Fibroblast of villous mesenchyme (primary cell): ENCODE data around the gene CWC27. TPM values are rescaled to one million over a fixed set of nuclear protein-coding genes. Genes with fewer than 3 reads are reported as not detected.

Source experiments
- DNase-seq: peaks from one replicate; pipeline ENCODE4 v3.0.0-alpha.2; 2010; ENCODE audit warnings: low read depth
- H3K4me3 ChIP-seq: 2 replicates; pipeline ENCODE4 v1.5.1; 2011; ENCODE audit warnings: low read depth, mild to moderate bottlenecking, low read length
- total RNA-seq: library from RNA; depleted of rRNA; stranded (reverse); fragments of >200 nt; gene quantifications from 2 replicates; pipeline ENCODE4 v1.2.3, GENCODE V29; 2012
- TF ChIP-seq, protein P1 (sequence below): IDR thresholded peaks from 2 replicates; pipeline ENCODE4 v1.5.1; 2012; ENCODE audit warnings: low read depth, mild to moderate bottlenecking, low read length; ENCODE audit not compliant: insufficient read depth

Gene CWC27
- total RNA-seq, 1 donor = 16.0 TPM

DNA sequence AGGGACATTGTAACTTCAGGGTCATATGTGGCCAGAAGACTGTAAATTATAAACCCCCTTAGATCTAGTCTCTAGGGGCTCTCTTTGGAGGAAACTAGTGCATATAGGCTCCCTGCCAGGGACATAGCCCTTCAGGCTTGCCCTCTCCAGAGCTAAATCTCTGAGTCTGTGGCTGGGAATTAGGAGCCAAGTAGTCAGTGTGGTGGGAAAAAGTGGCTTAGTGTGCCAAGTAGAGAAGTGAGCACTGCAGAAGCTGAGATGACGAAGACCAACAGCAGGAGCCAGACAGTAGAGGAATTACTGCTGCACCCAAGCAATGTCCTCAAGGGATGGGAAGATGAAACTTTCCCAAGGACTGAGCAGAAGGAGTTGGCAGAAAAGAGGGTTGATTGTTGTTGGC is 71.2 kb downstream of the CWC27 start:
- DNase-seq = no peak
- TF ChIP-seq, protein P1, sequence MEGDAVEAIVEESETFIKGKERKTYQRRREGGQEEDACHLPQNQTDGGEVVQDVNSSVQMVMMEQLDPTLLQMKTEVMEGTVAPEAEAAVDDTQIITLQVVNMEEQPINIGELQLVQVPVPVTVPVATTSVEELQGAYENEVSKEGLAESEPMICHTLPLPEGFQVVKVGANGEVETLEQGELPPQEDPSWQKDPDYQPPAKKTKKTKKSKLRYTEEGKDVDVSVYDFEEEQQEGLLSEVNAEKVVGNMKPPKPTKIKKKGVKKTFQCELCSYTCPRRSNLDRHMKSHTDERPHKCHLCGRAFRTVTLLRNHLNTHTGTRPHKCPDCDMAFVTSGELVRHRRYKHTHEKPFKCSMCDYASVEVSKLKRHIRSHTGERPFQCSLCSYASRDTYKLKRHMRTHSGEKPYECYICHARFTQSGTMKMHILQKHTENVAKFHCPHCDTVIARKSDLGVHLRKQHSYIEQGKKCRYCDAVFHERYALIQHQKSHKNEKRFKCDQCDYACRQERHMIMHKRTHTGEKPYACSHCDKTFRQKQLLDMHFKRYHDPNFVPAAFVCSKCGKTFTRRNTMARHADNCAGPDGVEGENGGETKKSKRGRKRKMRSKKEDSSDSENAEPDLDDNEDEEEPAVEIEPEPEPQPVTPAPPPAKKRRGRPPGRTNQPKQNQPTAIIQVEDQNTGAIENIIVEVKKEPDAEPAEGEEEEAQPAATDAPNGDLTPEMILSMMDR = no peak

DNA sequence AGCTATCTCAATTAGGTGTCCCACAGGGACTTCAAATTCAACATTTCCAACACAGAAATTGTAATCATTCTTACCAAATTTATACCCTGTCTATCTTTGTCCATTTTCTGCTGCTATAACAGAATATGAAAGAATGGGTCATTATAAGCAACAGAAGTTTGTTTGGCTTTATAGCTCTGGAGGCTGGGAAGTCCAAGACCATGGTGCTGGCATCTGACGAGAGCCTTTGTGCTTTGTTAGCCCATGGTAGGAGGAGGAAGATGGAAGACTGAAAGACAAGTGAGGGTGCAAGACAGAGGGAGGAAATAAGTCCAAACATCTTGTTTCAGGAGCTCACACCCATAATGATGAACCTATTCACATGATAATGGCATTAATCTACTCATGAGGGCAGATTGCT is 72.2 kb downstream of the CWC27 start:
- no peak overlapping the region for H3K4me3 ChIP-seq
- no peak for DNase-seq
- TF ChIP-seq, protein P1 = no peak

More for the DNA sequence above, 71.2 kb downstream of the CWC27 start:
- H3K4me3 ChIP-seq = no peak overlapping the region

DNA sequence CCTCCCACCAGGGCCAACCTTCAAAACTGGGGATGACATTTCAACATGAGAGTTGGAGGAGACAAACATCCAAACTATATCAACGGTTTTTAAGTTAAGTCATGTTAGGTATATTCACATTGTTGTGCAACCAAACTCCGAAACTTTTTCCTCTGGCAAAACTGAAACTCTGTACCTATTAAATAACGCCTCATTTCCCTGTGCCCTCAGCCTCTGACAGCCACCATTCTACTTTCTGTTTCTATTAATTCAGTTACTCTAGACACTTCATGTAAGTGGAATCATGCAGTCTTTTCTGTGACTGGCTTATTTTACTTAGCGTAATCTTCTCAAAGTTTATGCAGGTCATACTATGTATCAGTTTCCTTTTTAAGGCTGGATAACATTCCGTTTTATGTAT is 85.0 kb downstream of the CWC27 start:
- H3K4me3 ChIP-seq = no peak overlapping the region
- TF ChIP-seq, protein P1 = no peak
- DNase-seq = no peak

DNA sequence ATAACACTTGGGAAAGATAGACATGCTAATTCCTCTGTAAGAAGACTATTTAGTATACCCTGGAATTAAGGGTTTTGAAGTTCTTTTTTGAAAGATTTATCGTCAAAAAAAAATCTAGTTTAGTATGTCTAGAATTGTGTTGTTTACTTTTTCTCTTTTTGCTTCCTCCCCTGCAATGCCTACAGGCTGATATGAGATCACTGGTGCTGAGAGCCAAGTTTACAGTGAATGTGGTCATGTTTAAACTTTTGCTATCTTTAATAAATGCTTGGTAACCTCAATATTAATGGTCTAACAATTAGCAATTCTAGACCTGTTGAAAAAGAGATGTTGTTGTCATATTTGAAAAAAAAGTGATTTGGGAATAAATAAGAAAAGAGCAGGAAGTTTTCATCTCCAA is 86.1 kb downstream of the CWC27 start:
- TF ChIP-seq, protein P1 = no peak
- DNase-seq = peak; percentile 50
- no peak overlapping the region for H3K4me3 ChIP-seq

DNA sequence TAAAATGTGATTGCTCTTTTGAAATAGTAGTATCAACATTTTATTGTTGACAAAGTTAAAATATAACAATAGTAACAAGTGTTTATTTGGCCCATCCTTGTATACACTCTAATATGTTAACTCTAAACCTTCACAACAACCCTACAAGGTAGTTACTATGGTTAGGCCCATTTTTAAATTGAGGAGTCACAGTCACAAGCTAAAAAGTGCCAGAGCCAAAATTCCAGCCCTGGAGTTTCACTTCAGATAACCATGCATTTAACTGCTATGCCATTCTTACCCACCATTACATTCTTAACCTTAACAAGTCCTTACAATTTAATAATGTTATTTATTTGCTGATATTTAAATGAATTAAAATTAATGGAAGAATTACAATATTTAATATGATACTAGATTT is 91.2 kb downstream of the CWC27 start:
- TF ChIP-seq, protein P1 = no peak
- no peak overlapping the region for H3K4me3 ChIP-seq
- no peak for DNase-seq

DNA sequence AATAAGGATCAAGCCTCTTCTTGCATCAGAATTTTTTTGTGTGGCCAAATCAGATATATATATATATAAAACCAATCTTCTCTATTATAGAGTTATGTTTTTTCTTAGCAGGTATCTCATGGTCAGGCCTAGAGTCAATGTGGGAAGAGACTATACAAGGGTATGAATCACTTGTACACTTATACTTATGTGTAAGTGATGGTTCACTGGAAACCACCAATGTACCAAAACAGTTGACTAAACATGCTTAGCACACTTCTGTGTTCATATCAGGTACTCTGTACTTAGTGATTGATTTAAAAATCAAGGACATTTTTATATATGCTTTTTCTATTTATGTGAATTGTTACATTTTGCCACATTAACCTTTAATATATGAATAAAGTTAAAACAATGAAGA is 92.6 kb downstream of the CWC27 start:
- TF ChIP-seq, protein P1 = no peak
- DNase-seq = no peak
- no peak overlapping the region for H3K4me3 ChIP-seq

DNA sequence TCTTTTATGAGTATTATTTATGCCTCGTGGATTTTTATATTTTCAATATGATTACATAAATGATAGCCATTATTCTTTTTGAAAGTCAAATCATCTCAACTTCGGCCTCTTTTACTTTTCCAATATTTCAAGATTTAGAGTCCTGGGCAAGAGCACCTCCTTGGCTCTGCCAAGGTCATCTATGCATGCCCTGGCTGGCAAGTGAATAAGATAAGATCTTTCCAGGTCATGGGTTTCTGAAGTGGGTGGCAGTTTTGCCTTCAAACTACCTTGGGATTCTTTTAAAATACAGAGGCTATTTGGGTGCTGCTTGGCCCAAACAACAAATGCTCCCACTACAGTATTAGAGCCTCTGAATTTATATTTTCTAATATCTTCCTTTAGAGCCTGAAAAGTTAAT is 95.4 kb downstream of the CWC27 start:
- no peak for DNase-seq
- TF ChIP-seq, protein P1 = no peak

More for the DNA sequence above, 95.4 kb downstream of the CWC27 start:
- no peak overlapping the region for H3K4me3 ChIP-seq
